Osteocyte (in vitro differentiated cells): Measurements from ENCODE around the gene ALG9. TPM values are rescaled to one million over a fixed set of nuclear protein-coding genes. Genes with fewer than 3 reads are reported as not detected.

ENCODE experiments used
- DNase-seq: peaks from one replicate; pipeline ENCODE4 v3.0.0; 2021; ENCODE audit warnings: mixed read lengths; ENCODE audit not compliant: unreplicated experiment; ENCODE audit errors: extremely low spot score
- H3K27ac Mint-ChIP-seq: one replicate; pipeline ENCODE4 v1.8.0; 2021; ENCODE audit warnings: mild to moderate bottlenecking, mixed read lengths; ENCODE audit not compliant: unreplicated experiment
- H3K27me3 Mint-ChIP-seq: one replicate; pipeline ENCODE4 v1.8.0; 2021; ENCODE audit warnings: mixed read lengths; ENCODE audit not compliant: unreplicated experiment
- H3K36me3 Mint-ChIP-seq: one replicate; pipeline ENCODE4 v1.8.0; 2021; ENCODE audit warnings: mixed read lengths; ENCODE audit not compliant: unreplicated experiment
- H3K4me1 Mint-ChIP-seq: one replicate; pipeline ENCODE4 v1.8.0; 2021; ENCODE audit warnings: mixed read lengths; ENCODE audit not compliant: unreplicated experiment
- H3K4me3 Mint-ChIP-seq: one replicate; pipeline ENCODE4 v1.8.0; 2021; ENCODE audit warnings: mild to moderate bottlenecking, moderate library complexity, mixed read lengths; ENCODE audit not compliant: unreplicated experiment
- H3K9me3 Mint-ChIP-seq: one replicate; pipeline ENCODE4 v1.8.0; 2021; ENCODE audit warnings: mixed read lengths; ENCODE audit not compliant: unreplicated experiment
- CTCF ChIP-seq: fragments of 200-600 bp; sonication (generic); IDR thresholded peaks from 2 replicates; pipeline ENCODE4 v1.5.0; 2021; ENCODE audit warnings: antibody characterized with exemption, mild to moderate bottlenecking, moderate library complexity
- total RNA-seq: library from RNA; stranded (reverse); gene quantifications from 2 replicates; pipeline ENCODE4 v1.2.1, GENCODE V29; 2021

The ALG9 gene
- total RNA-seq, 1 donor from 2014 or later: 41.7 TPM

- Mint-ChIP-seq H3K4me3 (no peak overlapping the region), H3K36me3 (peaks cover 48% of the 10 kb centered on the region), H3K4me1 (peaks cover 41% of the 10 kb centered on the region), H3K27me3 (no peaks in the 10 kb centered on the region), H3K9me3 (no peaks in the 10 kb centered on the region), H3K27ac (peak overlapping the region; percentile 16)
- no peak for DNase-seq
- TF ChIP-seq CTCF: no peak
These were observed 129.6 kb downstream of the ALG9 start for GRCh38 chr11:111741751-111742150.

- H3K27ac Mint-ChIP-seq: no peak overlapping the region
- H3K4me3 Mint-ChIP-seq: no peak overlapping the region
- peaks cover 46% of the 10 kb centered on the region for H3K4me1 Mint-ChIP-seq
- TF ChIP-seq CTCF: no peak
- no peak for DNase-seq
- H3K9me3 Mint-ChIP-seq: no peaks in the 10 kb centered on the region
- H3K27me3 Mint-ChIP-seq: no peaks in the 10 kb centered on the region
- H3K36me3 Mint-ChIP-seq: peaks cover 37% of the 10 kb centered on the region
These were observed 132.1 kb downstream of the ALG9 start for GRCh38 chr11:111739299-111739698.

GRCh38 chr11:111737444-111738210, 133.8 kb downstream of the ALG9 start:
- Mint-ChIP-seq H3K4me3 (no peak overlapping the region), H3K27ac (peak overlapping the region; percentile 100), H3K27me3 (no peaks in the 10 kb centered on the region), H3K4me1 (peaks cover 54% of the 10 kb centered on the region), H3K9me3 (no peaks in the 10 kb centered on the region), H3K36me3 (peaks cover 26% of the 10 kb centered on the region)
- DNase-seq: no peak
- no peak for TF ChIP-seq CTCF

- no peak for TF ChIP-seq CTCF
- no peak for DNase-seq
- H3K27ac Mint-ChIP-seq: peak overlapping the region; percentile 100
- H3K4me1 Mint-ChIP-seq: peaks cover 60% of the 10 kb centered on the region
- no peaks in the 10 kb centered on the region for H3K9me3 Mint-ChIP-seq
- H3K36me3 Mint-ChIP-seq: peaks cover 20% of the 10 kb centered on the region
- no peak overlapping the region for H3K4me3 Mint-ChIP-seq
- no peaks in the 10 kb centered on the region for H3K27me3 Mint-ChIP-seq
These were observed 134.5 kb downstream of the ALG9 start for GRCh38 chr11:111736621-111737443.

Other genes starting within 250 kb of the ALG9 start
- gene PPP2R1B, start 105.2 kb downstream of the ALG9 start, total RNA-seq: 25.2 and 26.0 TPM in 2 replicates
- gene FDXACB1, start 7.6 kb upstream of the ALG9 start, total RNA-seq: 1.9 and 2.5 TPM in 2 replicates
- gene CFAP68, start 8.0 kb upstream of the ALG9 start, total RNA-seq: 12.5 and 17.2 TPM in 2 replicates
- gene CRYAB, start 40.2 kb upstream of the ALG9 start, total RNA-seq: 35.5 and 42.3 TPM in 2 replicates
- gene HSPB2, start 41.2 kb upstream of the ALG9 start, total RNA-seq: 0.34 TPM in 1 of 2 replicates, not detected in the other
- gene C11orf52, start 47.3 kb upstream of the ALG9 start, total RNA-seq: 0.42 and 0.62 TPM in 2 replicates
- 9.7 and 10.6 TPM in 2 replicates for gene DIXDC1, start 65.8 kb upstream of the ALG9 start, total RNA-seq
- 26.3 and 26.4 TPM in 2 replicates for gene DLAT, start 153.8 kb upstream of the ALG9 start, total RNA-seq
- gene PIH1D2, start 202.4 kb upstream of the ALG9 start, total RNA-seq: 2.0 and 2.3 TPM in 2 replicates
- 23.1 and 24.6 TPM in 2 replicates for gene NKAPD1, start 202.7 kb upstream of the ALG9 start, total RNA-seq
- 59.4 and 64.0 TPM in 2 replicates for gene TIMM8B, start 215.2 kb upstream of the ALG9 start, total RNA-seq
- 71.6 and 82.0 TPM in 2 replicates for gene SDHD, start 215.3 kb upstream of the ALG9 start, total RNA-seq